Activated CD8-positive, alpha-beta memory T cell treated with anti-CD3 and anti-CD28 coated beads for 4 hours (primary cell): Measurements from ENCODE around the gene NAT14.
"Not testable (repeated sequence)": the region's sequence is repeated elsewhere in the genome, so short reads cannot be mapped to it uniquely, and the experiment has no call there.

Source experiments
- DNase-seq, 2 donors: peaks; one replicate each; pipeline ENCODE4 v3.0.0-alpha.2; 2020; ENCODE audit warnings: low read depth in 2 of 2

The NAT14 gene

GRCh38 chr19:55484593-55485438 lies at the start of gene NAT14:
Gene NAT14, plus strand, starts transcription at chr19:55485188. Its CDS starts 521 bp downstream, at chr19:55485709.
- peak in 1 of 2 donors; percentile 24 for DNase-seq

- DNase-seq = no peak
Observed at GRCh38 chr19:55436847-55437246, 48.1 kb upstream of the NAT14 start.

- DNase-seq = no peak
Observed at GRCh38 chr19:55437410-55437809, 47.6 kb upstream of the NAT14 start.

- no peak for DNase-seq
Observed at GRCh38 chr19:55439052-55439451, 45.9 kb upstream of the NAT14 start.

- DNase-seq = no peak
Observed at GRCh38 chr19:55440411-55441105, 44.4 kb upstream of the NAT14 start.

GRCh38 chr19:55441319-55441691 lies 43.7 kb upstream of the NAT14 start:
- DNase-seq = no peak

GRCh38 chr19:55441692-55442321 lies 43.2 kb upstream of the NAT14 start:
- DNase-seq = no peak

GRCh38 chr19:55442372-55442961 lies 42.5 kb upstream of the NAT14 start:
- no peak for DNase-seq

- no peak for DNase-seq
Observed at GRCh38 chr19:55443045-55443823, 41.8 kb upstream of the NAT14 start, which contains the start of gene SHISA7. Gene SHISA7, minus strand, starts transcription at chr19:55443300. Its CDS starts 437 bp downstream, at chr19:55442863.

GRCh38 chr19:55443824-55444480 lies 41.0 kb upstream of the NAT14 start:
- no peak for DNase-seq

- DNase-seq = no peak
Observed at GRCh38 chr19:55444646-55445045, 40.3 kb upstream of the NAT14 start.

GRCh38 chr19:55446060-55446459 lies 38.9 kb upstream of the NAT14 start:
- DNase-seq = no peak

GRCh38 chr19:55447421-55448174 lies 37.4 kb upstream of the NAT14 start:
- DNase-seq = no peak

GRCh38 chr19:55448175-55448490 lies 36.9 kb upstream of the NAT14 start:
- DNase-seq = not testable (repeated sequence)

GRCh38 chr19:55449469-55449868 lies 35.5 kb upstream of the NAT14 start:
- DNase-seq = no peak

GRCh38 chr19:55451163-55451964 lies 33.6 kb upstream of the NAT14 start:
- no peak for DNase-seq

GRCh38 chr19:55451965-55452748 lies 32.8 kb upstream of the NAT14 start:
- DNase-seq = no peak

- no peak for DNase-seq
Observed at GRCh38 chr19:55452749-55453346, 32.1 kb upstream of the NAT14 start.
